ENCODE results near the gene PPM1E. TPM values are rescaled to one million over a fixed set of nuclear protein-coding genes. Genes with fewer than 3 reads are reported as not detected.

PPM1E gene
- total and polyA plus RNA-seq, 2 of the 4 experiments (the other 2 are of a cell fraction), result under 0.01 to 0.05 TPM

GRCh38 chr17:58976541-58976940 is 220.9 kb downstream of the PPM1E start:
- ATAC-seq (ENCODE audit: low read depth), result no peak
- H2BK20ac ChIP-seq (ENCODE audit: low read depth, low read length), result no peak overlapping the region
- no peaks in the 10 kb centered on the region for H4K20me1 ChIP-seq (ENCODE audit: insufficient read depth, low read length)
- H3K27ac ChIP-seq (ENCODE audit: insufficient read depth, low read length), result no peak overlapping the region
- ChIA-PET POLR2A (ENCODE audit: unreplicated experiment) (no interaction called here), CTCF (no interaction called here)
- H3K9ac ChIP-seq (ENCODE audit: low read depth, low read length), result no peak overlapping the region
- no TSS peak for BruUV-seq (replicated peaks)
- H2AK5ac ChIP-seq (ENCODE audit: low read depth, low read length), result no peak overlapping the region
- no peak for DNase-seq
- no peak overlapping the region for H3K18ac ChIP-seq (ENCODE audit: low read depth, low read length)
- H3K56ac ChIP-seq (ENCODE audit: extremely low read depth, insufficient read depth, low read length), result no peak overlapping the region
- intact Hi-C loops (cut with micrococcal nuclease) (no loop called here), dilution Hi-C loops (cut with HindIII; ENCODE audit: low sequenced_read_pairs, unreplicated experiment) (no loop called here), in situ Hi-C loops (cut with MboI; ENCODE audit: low sequenced_read_pairs) (no loop called here)
- H2AK9ac ChIP-seq (replicated peaks; ENCODE audit: low read depth, low read length, poor library complexity), result no peak overlapping the region
- H4K91ac ChIP-seq (ENCODE audit: insufficient read depth, low read depth, low read length), result no peak overlapping the region
- no peak overlapping the region for H4K8ac ChIP-seq (ENCODE audit: low read depth in 2 of 2, low read length in 2 of 2)
- no peak overlapping the region for H2BK15ac ChIP-seq (ENCODE audit: low read depth, low read length)
- no peak overlapping the region for H2BK120ac ChIP-seq (ENCODE audit: low read depth, low read length)
- no peaks in the 10 kb centered on the region for H3K4me1 ChIP-seq (ENCODE audit: control insufficient read depth, insufficient read depth, low read length)
- H2BK5ac ChIP-seq (ENCODE audit: low read depth, low read length, poor library complexity, severe bottlenecking), result no peak overlapping the region
- H2AFZ ChIP-seq (replicated peaks; ENCODE audit: low read length, poor library complexity), result no peak overlapping the region
- no peak overlapping the region for H3K4me3 ChIP-seq (ENCODE audit: insufficient read depth, low read depth, low read length)
- H3K14ac ChIP-seq (replicated peaks; ENCODE audit: low read depth, low read length), result no peak overlapping the region
- no peak overlapping the region for H3K23ac ChIP-seq (ENCODE audit: low read depth, low read length)
- H3K36me3 ChIP-seq (ENCODE audit: control insufficient read depth, insufficient read depth, low read length), result no peaks in the 10 kb centered on the region
- H3K9me1 ChIP-seq (ENCODE audit: insufficient read depth, low read length), result 0 out of 2 replicates have a peak, but pooled peaks cover 5% of the 10 kb centered on the region
- no peak overlapping the region for H3K4ac ChIP-seq (ENCODE audit: low read depth, low read length)
- no peaks in the 10 kb centered on the region for H3K79me1 ChIP-seq (ENCODE audit: low read depth in 1 of 2, low read length in 2 of 2)
- H4K5ac ChIP-seq (ENCODE audit: low read depth, low read length), result no peak overlapping the region
- WGBS, 2 experiments (ENCODE audit: extremely low coverage in 2 of 2, insufficient read length in 1 of 2), result no CpG with 5 or more reads among the region's 3 CpGs
- H3K9me3 ChIP-seq (ENCODE audit: control insufficient read depth, insufficient read depth, low read length), result no peaks in the 10 kb centered on the region
- no peaks in the 10 kb centered on the region for H3K27me3 ChIP-seq (ENCODE audit: control insufficient read depth, insufficient read depth, low read length)
- no peak overlapping the region for H3K4me2 ChIP-seq (ENCODE audit: low read depth, low read length)
- TF ChIP-seq MXI1 (IDR thresholded peaks at IDR 0.05; ENCODE audit: borderline replicate concordance, low read depth, low read length), result no peak
- TF ChIP-seq RFX5 (IDR thresholded peaks at IDR 0.05; ENCODE audit: low read depth, low read length), result no peak
- TF ChIP-seq MAZ (IDR thresholded peaks at IDR 0.05; ENCODE audit: borderline replicate concordance, low read depth, low read length), result no peak
- no peak for TF ChIP-seq ELK1 (IDR thresholded peaks at IDR 0.05; ENCODE audit: borderline replicate concordance, low read depth, low read length)
- TF ChIP-seq CEBPB (IDR thresholded peaks at IDR 0.05; ENCODE audit: low read depth, low read length), result no peak
- no peak for TF ChIP-seq BHLHE40 (IDR thresholded peaks at IDR 0.05; ENCODE audit: low read depth, low read length)
- TF ChIP-seq CTCF (conservative IDR thresholded peaks at IDR 0.05; ENCODE audit: low read depth, low read length), result no peak
- TF ChIP-seq POLR2A (IDR thresholded peaks at IDR 0.05; ENCODE audit: low read depth, low read length), result no peak
- TF ChIP-seq FOS (IDR thresholded peaks at IDR 0.05; ENCODE audit: low read depth, low read length), result no peak

Measured in IMR-90 (cell line).